Left renal cortex interstitium (tissue), 4 donors: ENCODE data around the gene STPG3. TPM values are rescaled to one million over a fixed set of nuclear protein-coding genes. Genes with fewer than 3 reads are reported as not detected.
A peak's percentile ranks its signal among the peaks of the same experiment; 100 is the strongest.

ENCODE experiments used
- DNase-seq, 4 donors: peaks; one replicate each; pipeline ENCODE4 v3.0.0-alpha.2; 2013; ENCODE audit warnings: low read depth in 4 of 4, low spot score in 2 of 4, missing footprints in 1 of 4
- polyA plus RNA-seq, 4 donors: library from polyadenylated mRNA; unstranded; fragments of 120-200 nt; gene quantifications; one replicate each; pipeline ENCODE4 v1.2.1, GENCODE V29; 2013; ENCODE audit not compliant: insufficient read length in 4 of 4

The STPG3 gene
- polyA plus RNA-seq, 4 donors = 1.0 to 3.5 (median 2.3) TPM

- DNase-seq = no peak
Measured at GRCh38 chr9:137221506-137222111, 29.5 kb upstream of the STPG3 start.

DNA sequence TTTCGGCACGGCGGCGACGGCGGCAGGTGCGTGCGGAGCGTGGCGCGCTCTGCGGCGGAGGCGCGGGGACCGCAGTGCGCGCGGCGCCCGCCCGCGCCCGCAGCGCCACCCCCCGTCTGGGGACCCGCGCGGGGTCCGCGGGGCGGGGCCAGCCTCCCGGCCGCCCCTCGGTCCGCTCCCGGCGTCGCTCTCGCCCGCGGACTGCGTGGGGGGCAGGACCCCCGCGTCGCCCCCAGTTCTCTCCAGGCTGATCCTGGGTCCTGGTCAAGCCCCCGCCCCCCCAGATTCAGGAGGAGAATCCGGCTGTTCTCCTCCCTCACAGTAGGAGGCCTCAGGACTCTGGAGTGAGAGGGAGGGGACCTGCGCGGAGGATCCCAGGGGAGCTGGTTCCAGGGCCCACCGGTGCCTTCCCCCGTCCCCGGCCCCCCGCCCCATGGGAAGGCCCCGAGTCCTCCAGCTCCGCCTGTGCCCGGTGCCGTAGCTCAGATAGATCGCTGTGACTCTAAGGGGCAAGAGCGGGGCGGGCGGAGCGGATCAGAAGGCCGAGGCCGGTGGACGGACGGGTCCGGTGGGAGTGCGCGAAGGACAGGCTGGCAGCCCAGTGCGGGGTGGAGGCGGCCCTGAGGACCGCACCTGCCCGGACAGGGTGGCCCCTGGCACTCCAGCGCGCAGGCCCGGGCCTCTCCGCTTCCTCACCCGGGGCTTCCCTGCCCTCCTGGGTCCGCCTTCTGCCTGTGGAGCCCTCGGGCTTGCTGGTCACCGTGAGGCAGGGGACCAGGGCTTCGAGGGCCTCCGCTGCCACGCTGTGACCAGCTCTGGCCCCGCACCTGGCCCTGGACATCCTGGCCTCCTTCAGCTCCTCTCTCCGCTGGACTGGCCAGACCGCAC, 28.7 kb upstream of the STPG3 start, which contains the start of gene RNF208:
Gene RNF208 (minus strand): TSS at position 51 of the 888 bp plus-strand sequence. CDS start 1,028 bp downstream, outside the sequence.
- no peak for DNase-seq

- DNase-seq = peak; percentile 87 to 94 (median 90)
Measured at GRCh38 chr9:137223078-137223970, 27.8 kb upstream of the STPG3 start.

GRCh38 chr9:137224830-137225694, 26.0 kb upstream of the STPG3 start, which contains the start of gene CYSRT1:
Gene CYSRT1, plus strand, starts transcription at chr9:137225174. Its CDS starts 448 bp downstream, at chr9:137225622.
- no peak for DNase-seq

GRCh38 chr9:137225699-137226331, 25.3 kb upstream of the STPG3 start:
- DNase-seq = no peak

- no peak for DNase-seq
Measured at GRCh38 chr9:137226338-137227053, 24.6 kb upstream of the STPG3 start.

DNA sequence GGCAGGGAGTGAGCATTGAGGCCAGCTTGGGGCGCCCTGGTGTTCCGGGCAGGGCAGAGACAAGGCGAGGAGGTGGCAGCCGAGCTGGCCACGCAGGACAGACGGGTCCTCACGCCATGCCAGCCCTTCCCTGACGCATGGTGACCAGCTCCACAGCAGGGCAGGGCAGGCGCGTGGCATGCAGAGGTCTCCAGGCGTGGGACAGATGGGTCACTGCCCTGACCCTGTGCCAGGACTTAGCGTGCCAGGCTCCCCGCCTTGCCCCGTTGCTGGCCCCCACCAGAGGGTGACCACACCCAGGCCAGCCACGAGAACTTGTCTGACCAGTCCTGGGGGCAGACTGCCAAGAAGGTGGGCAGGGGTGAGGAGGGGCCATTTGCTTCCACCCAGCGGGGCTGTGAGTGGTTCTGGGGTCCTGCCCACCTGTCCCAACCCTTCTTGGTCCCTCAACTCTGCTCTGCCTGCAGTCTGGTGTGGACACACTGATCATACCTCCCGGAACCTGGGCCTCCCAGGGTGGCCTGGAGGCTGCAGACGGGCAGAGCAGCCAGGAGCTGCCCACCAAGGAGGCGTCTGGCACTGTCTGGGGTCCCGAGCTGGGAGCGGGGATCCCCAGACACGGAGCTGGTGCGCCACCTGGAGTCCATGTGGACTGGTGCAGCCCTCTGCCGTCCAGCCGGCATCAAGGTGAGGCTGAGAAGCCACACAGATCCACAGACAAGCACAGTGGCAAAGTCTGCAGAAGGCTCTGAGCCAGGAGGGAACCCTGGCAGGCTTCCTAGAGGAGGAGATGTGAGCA, 23.8 kb upstream of the STPG3 start, which contains the start of gene RNF224:
Gene RNF224 (plus strand): TSS at position 449 of the 799 bp plus-strand sequence. CDS start 834 bp downstream, outside the sequence.
- peak in 2 of 4 donors; percentile 53 to 65 for DNase-seq

DNA sequence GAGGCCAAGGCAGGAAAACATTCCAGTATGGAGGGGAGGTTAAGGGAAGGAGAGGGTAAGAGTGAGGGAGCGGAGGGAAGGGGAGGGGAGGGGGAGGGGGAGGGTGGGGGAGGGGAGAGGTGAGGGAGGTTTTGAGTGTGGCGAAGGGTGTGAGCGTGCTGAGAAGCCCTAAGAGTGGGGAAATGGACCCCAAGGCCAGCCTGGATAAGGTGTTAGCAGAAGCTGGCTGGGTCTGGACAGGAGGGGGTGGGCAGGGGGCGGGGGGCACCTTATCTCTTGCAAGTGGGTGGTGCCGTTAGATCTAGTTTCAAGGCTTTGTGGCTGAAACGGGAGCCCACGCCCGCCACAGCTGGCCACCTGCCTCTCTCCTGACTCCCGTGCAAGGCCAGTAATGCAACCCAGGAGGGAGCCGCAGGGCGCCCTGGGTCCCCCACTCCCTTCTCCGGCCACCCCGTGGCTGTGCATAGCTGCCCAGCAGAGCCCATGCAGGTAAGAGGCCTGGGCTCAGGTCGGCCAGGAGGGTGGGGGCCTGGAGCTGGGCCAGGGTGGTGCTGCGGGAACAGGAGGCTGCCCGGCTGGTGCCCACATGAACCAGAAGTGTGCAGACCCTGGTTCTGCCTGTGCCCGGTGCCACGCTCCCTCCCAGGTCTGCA, 23.1 kb upstream of the STPG3 start:
- no peak for DNase-seq

GRCh38 chr9:137228506-137228967, 22.5 kb upstream of the STPG3 start:
- DNase-seq = no peak

DNA sequence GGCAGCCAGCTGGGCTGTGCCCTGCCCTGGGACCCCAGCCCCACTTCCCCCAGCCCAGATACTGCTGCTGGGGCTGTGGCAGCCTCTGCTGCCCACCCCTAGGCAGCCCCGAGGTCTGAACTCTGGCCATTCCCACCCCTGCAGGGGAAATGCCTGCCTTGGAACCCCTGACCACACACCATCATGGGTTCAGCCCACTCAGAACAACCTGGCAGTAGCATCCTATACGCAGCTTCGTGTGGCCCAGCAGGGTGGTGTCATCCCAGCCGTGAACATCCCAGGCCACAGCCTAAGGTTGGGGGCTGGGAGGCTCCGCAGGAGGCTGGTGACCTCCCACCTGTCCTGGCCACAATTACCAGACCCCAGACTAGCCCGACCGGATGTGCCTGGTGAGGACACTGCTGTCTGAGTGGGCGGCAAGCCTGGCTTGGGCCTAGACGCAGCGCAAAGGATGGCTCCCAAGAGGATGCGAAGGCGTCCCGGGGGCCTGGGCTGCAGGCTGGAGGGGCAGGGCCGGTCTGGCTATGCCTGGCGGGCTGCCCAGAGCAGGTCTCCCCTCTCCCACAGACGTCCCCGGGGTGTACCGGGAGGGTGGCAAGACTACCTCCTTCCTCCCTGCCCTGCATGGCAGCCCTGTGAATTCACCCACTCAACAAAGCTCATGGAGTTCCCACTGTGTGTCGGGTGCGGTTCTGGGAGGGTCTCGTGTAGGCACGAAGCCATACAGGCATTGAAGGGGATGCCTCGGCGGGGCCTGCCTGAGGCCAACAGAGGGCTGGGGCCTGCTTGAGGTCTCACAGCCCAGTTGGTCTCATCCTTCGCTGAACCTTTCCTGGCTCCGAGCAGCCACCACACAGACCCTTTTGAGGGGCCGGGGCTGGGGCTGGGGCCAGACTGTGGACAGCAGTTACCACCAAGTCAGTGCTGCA, 21.9 kb upstream of the STPG3 start:
- no peak for DNase-seq

- no peak for DNase-seq
Measured at GRCh38 chr9:137229903-137230704, 21.0 kb upstream of the STPG3 start.

GRCh38 chr9:137230705-137231371, 20.2 kb upstream of the STPG3 start, which contains the start of gene SLC34A3:
Gene SLC34A3, plus strand, starts transcription at chr9:137230901. Its CDS starts 802 bp downstream, at chr9:137231703.
- DNase-seq = no peak

- DNase-seq = no peak
Measured at GRCh38 chr9:137231372-137232039, 19.6 kb upstream of the STPG3 start.

GRCh38 chr9:137232101-137232500, 19.0 kb upstream of the STPG3 start:
- DNase-seq = no peak
